Muscle of leg (tissue), 11 donors: Measurements from ENCODE around the gene RNF181. TPM values are rescaled to one million over a fixed set of nuclear protein-coding genes. Genes with fewer than 3 reads are reported as not detected.
A peak's percentile ranks its signal among the peaks of the same experiment; 100 is the strongest.

ENCODE experiments used
- DNase-seq: peaks from one replicate; pipeline ENCODE4 v3.0.0; 2013
- H3K27ac ChIP-seq: one replicate; pipeline ENCODE4 v1.5.1; 2013; ENCODE audit warnings: mild to moderate bottlenecking, low read length, control low read depth
- H3K27me3 ChIP-seq: one replicate; pipeline ENCODE4 v1.6.1; 2013; ENCODE audit warnings: low read length; ENCODE audit not compliant: control insufficient read depth, insufficient read depth
- H3K36me3 ChIP-seq: one replicate; pipeline ENCODE4 v1.6.1; 2013; ENCODE audit warnings: low read length; ENCODE audit not compliant: control insufficient read depth, insufficient read depth
- H3K4me1 ChIP-seq: one replicate; pipeline ENCODE4 v1.6.1; 2013; ENCODE audit warnings: low read length; ENCODE audit not compliant: control insufficient read depth, insufficient read depth
- H3K4me3 ChIP-seq: one replicate; pipeline ENCODE4 v1.5.1; 2013; ENCODE audit warnings: low read length, control low read depth
- H3K9me3 ChIP-seq: replicated peaks from 2 replicates; pipeline ENCODE4 v1.6.1; 2013; ENCODE audit warnings: low read depth, low read length; ENCODE audit not compliant: control insufficient read depth
- WGBS: methylation state at CpG from one replicate; pipeline ENCODE4 v1.1.5; 2013; ENCODE audit warnings: missing lambda C conversion rate; ENCODE audit not compliant: insufficient coverage; 5-methylcytosine and 5-hydroxymethylcytosine counted together
- polyA plus RNA-seq, 8 donors: library from polyadenylated mRNA; unstranded; fragments of 120-200 nt; gene quantifications; one replicate each; pipeline versions ENCODE4 v1.2.1 to v1.2.3, GENCODE V29; 2013; ENCODE audit warnings: inconsistent platforms in 1 of 8, low replicate concordance in 1 of 8; ENCODE audit not compliant: insufficient read length in 8 of 8, insufficient read depth in 1 of 8
- total RNA-seq: library from RNA; stranded (reverse); fragments of 120-200 nt; gene quantifications from one replicate; pipeline ENCODE4 v1.2.4, GENCODE V29; 2013

The RNF181 gene
- total and polyA plus RNA-seq, 9 donors, result 53.9 to 109 (median 60.3) TPM

- Histone ChIP-seq H3K27ac (no peak overlapping the region), H3K36me3 (peaks cover 16% of the 10 kb centered on the region), H3K27me3 (no peaks in the 10 kb centered on the region), H3K4me3 (no peak overlapping the region), H3K9me3 (no peaks in the 10 kb centered on the region), H3K4me1 (peaks cover 50% of the 10 kb centered on the region)
- WGBS, result 59% methylated on average over 3 of the region's 3 CpGs
- DNase-seq, result peak; percentile 3
Observed at GRCh38 chr2:85593023-85593422, 2.5 kb upstream of the RNF181 start.

GRCh38 chr2:85594715-85595300 lies 737 bp upstream of the RNF181 start:
- 10% methylated on average over 11 of the region's 13 CpGs for whole genome bisulfite sequencing
- Histone ChIP-seq H3K4me3 (peak overlapping the region; percentile 95), H3K36me3 (peaks cover 32% of the 10 kb centered on the region), H3K4me1 (peaks cover 37% of the 10 kb centered on the region), H3K27me3 (no peaks in the 10 kb centered on the region), H3K9me3 (no peaks in the 10 kb centered on the region), H3K27ac (peak overlapping the region; percentile 91)
- no peak for DNase-seq

- peak overlapping the region; percentile 90 for H3K27ac ChIP-seq
- peaks cover 29% of the 10 kb centered on the region for H3K4me1 ChIP-seq
- WGBS, result 0% methylated on average over 8 of the region's 10 CpGs
- no peak for DNase-seq
- peaks cover 43% of the 10 kb centered on the region for H3K36me3 ChIP-seq
- peak overlapping the region; percentile 95 for H3K4me3 ChIP-seq
- no peaks in the 10 kb centered on the region for H3K27me3 ChIP-seq
- H3K9me3 ChIP-seq, result no peaks in the 10 kb centered on the region
Observed at GRCh38 chr2:85596026-85596333, 435 bp downstream of the RNF181 start.

- H3K36me3 ChIP-seq, result peaks cover 44% of the 10 kb centered on the region
- H3K9me3 ChIP-seq, result no peaks in the 10 kb centered on the region
- no peak overlapping the region for H3K27ac ChIP-seq
- DNase-seq, result no peak
- H3K27me3 ChIP-seq, result no peaks in the 10 kb centered on the region
- WGBS, result no CpG with 5 or more reads among the region's 3 CpGs
- peak overlapping the region; percentile 95 for H3K4me3 ChIP-seq
- H3K4me1 ChIP-seq, result peaks cover 30% of the 10 kb centered on the region
Observed at GRCh38 chr2:85596486-85597143, 1.1 kb downstream of the RNF181 start.

- Histone ChIP-seq H3K27me3 (no peaks in the 10 kb centered on the region), H3K9me3 (no peaks in the 10 kb centered on the region), H3K4me3 (no peak overlapping the region), H3K27ac (no peak overlapping the region), H3K36me3 (peaks cover 44% of the 10 kb centered on the region), H3K4me1 (peaks cover 29% of the 10 kb centered on the region)
- no peak for DNase-seq
- WGBS, result 69% methylated on average over 2 of the region's 5 CpGs
Observed at GRCh38 chr2:85597241-85597640, 1.7 kb downstream of the RNF181 start.

- WGBS, result 82% methylated on average over 3 of the region's 14 CpGs
- H3K4me3 ChIP-seq, result no peak overlapping the region
- H3K27ac ChIP-seq, result no peak overlapping the region
- peaks cover 40% of the 10 kb centered on the region for H3K36me3 ChIP-seq
- no peak for DNase-seq
- H3K27me3 ChIP-seq, result no peaks in the 10 kb centered on the region
- H3K9me3 ChIP-seq, result no peaks in the 10 kb centered on the region
- H3K4me1 ChIP-seq, result peaks cover 31% of the 10 kb centered on the region
Observed at GRCh38 chr2:85598594-85599340, 3.2 kb downstream of the RNF181 start.

GRCh38 chr2:85599468-85600234 lies 4.1 kb downstream of the RNF181 start:
- no peak overlapping the region for H3K27ac ChIP-seq
- H3K4me3 ChIP-seq, result no peak overlapping the region
- peaks cover 40% of the 10 kb centered on the region for H3K36me3 ChIP-seq
- DNase-seq, result no peak
- H3K4me1 ChIP-seq, result peaks cover 30% of the 10 kb centered on the region
- 71% methylated on average over 16 of the region's 17 CpGs for WGBS
- no peaks in the 10 kb centered on the region for H3K27me3 ChIP-seq
- H3K9me3 ChIP-seq, result no peaks in the 10 kb centered on the region

- DNase-seq, result no peak
- Histone ChIP-seq H3K4me3 (no peak overlapping the region), H3K4me1 (peaks cover 27% of the 10 kb centered on the region), H3K36me3 (peaks cover 40% of the 10 kb centered on the region), H3K27ac (no peak overlapping the region), H3K9me3 (no peaks in the 10 kb centered on the region), H3K27me3 (no peaks in the 10 kb centered on the region)
- WGBS, result no CpG with 5 or more reads among the region's 3 CpGs
Observed at GRCh38 chr2:85600235-85600575, 4.7 kb downstream of the RNF181 start.

- Histone ChIP-seq H3K36me3 (peaks cover 44% of the 10 kb centered on the region), H3K4me3 (peak overlapping the region; percentile 89), H3K27me3 (no peaks in the 10 kb centered on the region), H3K4me1 (peaks cover 35% of the 10 kb centered on the region), H3K27ac (no peak overlapping the region), H3K9me3 (no peaks in the 10 kb centered on the region)
- DNase-seq, result no peak
- WGBS, result 73% methylated on average over 2 of the region's 6 CpGs
Observed at GRCh38 chr2:85600951-85601770, 5.6 kb downstream of the RNF181 start.
